ENCODE data around the gene SLC25A11. TPM values are rescaled to one million over a fixed set of nuclear protein-coding genes. Genes with fewer than 3 reads are reported as not detected.

SLC25A11 gene
- total RNA-seq, 1 donor from 2014 or later = 219 TPM

GRCh38 chr17:4893721-4894560 lies 45.9 kb downstream of the SLC25A11 start:
- Histone ChIP-seq H3K4me3 (no peak overlapping the region), H3K4me1 (peaks cover 7% of the 10 kb centered on the region), H3K36me3 (peaks cover 79% of the 10 kb centered on the region), H3K27me3 (ENCODE audit: low read depth) (peaks cover 7% of the 10 kb centered on the region), H3K27ac (replicated peaks) (no peak overlapping the region), H3K9me3 (replicated peaks) (no peaks in the 10 kb centered on the region)
- intact Hi-C loops (cut with micrococcal nuclease) = no loop called here
- no peak for DNase-seq
- no peak for TF ChIP-seq CTCF (IDR thresholded peaks at IDR 0.05; ENCODE audit: borderline replicate concordance)

- no peaks in the 10 kb centered on the region for H3K27me3 ChIP-seq (ENCODE audit: low read depth)
- intact Hi-C loops (cut with micrococcal nuclease) = no loop called here
- no peaks in the 10 kb centered on the region for H3K9me3 ChIP-seq (replicated peaks)
- no peak for DNase-seq
- no peak for TF ChIP-seq CTCF (IDR thresholded peaks at IDR 0.05; ENCODE audit: borderline replicate concordance)
- H3K4me1 ChIP-seq = no peaks in the 10 kb centered on the region
- peaks cover 80% of the 10 kb centered on the region for H3K36me3 ChIP-seq
- H3K4me3 ChIP-seq = no peak overlapping the region
- H3K27ac ChIP-seq (replicated peaks) = no peak overlapping the region
Measured at GRCh38 chr17:4893272-4893671, 46.6 kb downstream of the SLC25A11 start.

GRCh38 chr17:4892499-4893221 lies 47.2 kb downstream of the SLC25A11 start:
- DNase-seq = no peak
- no peak for TF ChIP-seq CTCF (IDR thresholded peaks at IDR 0.05; ENCODE audit: borderline replicate concordance)
- Histone ChIP-seq H3K27me3 (ENCODE audit: low read depth) (no peaks in the 10 kb centered on the region), H3K9me3 (replicated peaks) (no peaks in the 10 kb centered on the region), H3K4me3 (no peak overlapping the region), H3K27ac (replicated peaks) (no peak overlapping the region), H3K4me1 (no peaks in the 10 kb centered on the region), H3K36me3 (peaks cover 86% of the 10 kb centered on the region)
- intact Hi-C loops (cut with micrococcal nuclease) = no loop called here

- DNase-seq = no peak
- intact Hi-C loops (cut with micrococcal nuclease) = no loop called here
Measured at GRCh38 chr17:4891411-4892410, 48.1 kb downstream of the SLC25A11 start.

More at GRCh38 chr17:4891411-4892410, 48.1 kb downstream of the SLC25A11 start:
- Histone ChIP-seq H3K36me3 (peaks cover 93% of the 10 kb centered on the region), H3K9me3 (replicated peaks) (no peaks in the 10 kb centered on the region), H3K4me3 (no peak overlapping the region), H3K27ac (replicated peaks) (no peak overlapping the region), H3K4me1 (no peaks in the 10 kb centered on the region), H3K27me3 (ENCODE audit: low read depth) (no peaks in the 10 kb centered on the region)
- no peak for TF ChIP-seq CTCF (IDR thresholded peaks at IDR 0.05; ENCODE audit: borderline replicate concordance)

Data from left ventricle myocardium inferior (tissue), 1 donor.